ENCODE data around the gene CYP2W1. TPM values are rescaled to one million over a fixed set of nuclear protein-coding genes. Genes with fewer than 3 reads are reported as not detected.

CYP2W1 gene
- total RNA-seq, 1 experiment from 2014 or later: not detected

DNA sequence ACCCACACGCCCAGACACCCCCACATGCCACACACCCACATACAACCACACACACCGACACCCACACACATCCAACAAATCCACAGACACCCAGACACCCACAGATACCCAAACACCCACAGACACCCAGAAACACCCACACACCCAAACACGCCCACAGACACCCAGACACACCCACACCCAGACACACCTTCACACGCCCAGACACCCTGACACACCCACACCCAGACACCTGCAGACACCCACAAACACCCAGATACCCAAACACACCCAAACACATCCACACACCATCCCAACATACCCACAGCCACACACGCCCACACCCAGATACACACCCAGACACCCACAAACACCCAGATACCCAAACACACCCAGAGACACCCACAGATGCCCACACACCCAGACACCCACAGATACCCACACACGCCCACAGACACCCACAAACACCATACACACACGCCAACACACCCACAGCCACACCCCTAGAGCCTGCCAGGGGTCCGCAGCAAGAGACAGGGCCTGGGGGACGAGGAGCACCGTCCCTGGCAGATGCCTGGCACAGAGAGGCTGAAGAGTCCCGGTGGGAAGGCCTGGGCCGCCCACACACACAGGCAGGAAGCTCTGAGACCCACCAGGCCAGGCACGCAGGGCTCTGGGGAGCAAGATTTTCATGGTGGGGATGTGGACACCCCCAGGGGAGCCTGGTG lies 28.5 kb downstream of the CYP2W1 start:
- no peaks in the 10 kb centered on the region for H4K20me1 ChIP-seq (ENCODE audit: low read length)
- no peak overlapping the region for H2AFZ ChIP-seq (ENCODE audit: low read length)
- no peaks in the 10 kb centered on the region for H3F3A ChIP-seq (ENCODE audit: low read length, unreplicated experiment)
- no peak overlapping the region for H3K9ac ChIP-seq (ENCODE audit: low read length)
- no peaks in the 10 kb centered on the region for H3K9me2 ChIP-seq (replicated peaks; ENCODE audit: low read length)
- no peaks in the 10 kb centered on the region for H3K4me1 ChIP-seq (ENCODE audit: insufficient read depth, low read length)
- ChIA-PET POLR2A (ENCODE audit: unreplicated experiment) (no interaction called here), CTCF (no interaction called here)
- H3K4me3 ChIP-seq (ENCODE audit: low read length): no peak overlapping the region
- no peaks in the 10 kb centered on the region for H3K27me3 ChIP-seq (ENCODE audit: low read length)
- DNase-seq (no peak), ATAC-seq (no peak)
- H3K36me3 ChIP-seq (ENCODE audit: low read depth, low read length): no peaks in the 10 kb centered on the region
- no peak overlapping the region for H3K4me2 ChIP-seq (ENCODE audit: low read length)
- no peaks in the 10 kb centered on the region for H3K79me2 ChIP-seq (ENCODE audit: low read length)
- intact Hi-C loops (cut with micrococcal nuclease): no loop called here
- TF ChIP-seq EZH2phosphoT487 (IDR thresholded peaks at IDR 0.05; ENCODE audit: borderline replicate concordance, low read length) (no peak), EZH2 (IDR thresholded peaks at IDR 0.05; ENCODE audit: low read length, unreplicated experiment) (no peak), CTCF (conservative IDR thresholded peaks at IDR 0.05; ENCODE audit: low read depth, low read length) (no peak)
- H3K9me3 ChIP-seq (ENCODE audit: low read length): no peaks in the 10 kb centered on the region
- no TSS peak for BruUV-seq (replicated peaks)
- H3K27ac ChIP-seq (ENCODE audit: low read length): no peak overlapping the region

- no peaks in the 10 kb centered on the region for H3K36me3 ChIP-seq (ENCODE audit: low read depth, low read length)
- H2AFZ ChIP-seq (ENCODE audit: low read length): no peak overlapping the region
- TF ChIP-seq CTCF (conservative IDR thresholded peaks at IDR 0.05; ENCODE audit: low read depth, low read length): no peak
- no peak for TF ChIP-seq EZH2 (IDR thresholded peaks at IDR 0.05; ENCODE audit: low read length, unreplicated experiment)
- TF ChIP-seq EZH2phosphoT487 (IDR thresholded peaks at IDR 0.05; ENCODE audit: borderline replicate concordance, low read length): no peak
- CTCF ChIA-PET: no interaction called here
- no peaks in the 10 kb centered on the region for H3F3A ChIP-seq (ENCODE audit: low read length, unreplicated experiment)
- H3K9me3 ChIP-seq (ENCODE audit: low read length): no peaks in the 10 kb centered on the region
- no peak for ATAC-seq
- no peaks in the 10 kb centered on the region for H4K20me1 ChIP-seq (ENCODE audit: low read length)
- no peaks in the 10 kb centered on the region for H3K9me2 ChIP-seq (replicated peaks; ENCODE audit: low read length)
- no peak for DNase-seq
- intact Hi-C loops (cut with micrococcal nuclease): no loop called here
- no peak overlapping the region for H3K27ac ChIP-seq (ENCODE audit: low read length)
- BruUV-seq (replicated peaks): no TSS peak
- H3K79me2 ChIP-seq (ENCODE audit: low read length): no peaks in the 10 kb centered on the region
- POLR2A ChIA-PET (ENCODE audit: unreplicated experiment): no interaction called here
- H3K4me3 ChIP-seq (ENCODE audit: low read length): no peak overlapping the region
- H3K4me2 ChIP-seq (ENCODE audit: low read length): no peak overlapping the region
- no peak overlapping the region for H3K9ac ChIP-seq (ENCODE audit: low read length)
- H3K27me3 ChIP-seq (ENCODE audit: low read length): no peaks in the 10 kb centered on the region
- no peaks in the 10 kb centered on the region for H3K4me1 ChIP-seq (ENCODE audit: insufficient read depth, low read length)
Measured at GRCh38 chr7:1012004-1012715, 29.2 kb downstream of the CYP2W1 start.

DNA sequence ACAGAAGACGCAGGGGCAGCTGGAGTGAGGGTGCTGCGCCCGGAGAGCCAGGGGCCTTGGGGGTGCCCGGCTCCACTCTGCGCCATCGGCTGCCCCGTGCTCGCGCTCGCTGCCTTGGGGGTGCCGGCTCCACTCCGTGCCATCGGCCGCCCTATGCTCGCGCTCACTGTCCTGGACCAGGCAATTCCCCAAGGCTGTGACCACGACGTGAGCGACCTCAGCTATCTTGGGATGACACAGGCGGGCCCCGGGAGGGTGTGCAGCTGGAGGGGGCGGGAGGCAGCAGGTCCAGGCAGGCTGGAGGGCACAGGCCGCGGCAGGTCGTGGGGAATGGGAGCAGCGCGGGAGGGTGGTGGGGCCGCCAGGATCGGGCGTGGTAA lies 29.7 kb downstream of the CYP2W1 start:
- POLR2A ChIA-PET (ENCODE audit: unreplicated experiment): no interaction called here
- Histone ChIP-seq H3K4me3 (ENCODE audit: low read length) (no peak overlapping the region), H3K9ac (ENCODE audit: low read length) (no peak overlapping the region), H3F3A (ENCODE audit: low read length, unreplicated experiment) (no peaks in the 10 kb centered on the region), H3K9me2 (replicated peaks; ENCODE audit: low read length) (no peaks in the 10 kb centered on the region), H3K27me3 (ENCODE audit: low read length) (no peaks in the 10 kb centered on the region), H4K20me1 (ENCODE audit: low read length) (no peaks in the 10 kb centered on the region), H2AFZ (ENCODE audit: low read length) (no peak overlapping the region), H3K27ac (ENCODE audit: low read length) (no peak overlapping the region), H3K4me2 (ENCODE audit: low read length) (no peak overlapping the region), H3K4me1 (ENCODE audit: insufficient read depth, low read length) (no peaks in the 10 kb centered on the region), H3K9me3 (ENCODE audit: low read length) (no peaks in the 10 kb centered on the region), H3K79me2 (ENCODE audit: low read length) (no peaks in the 10 kb centered on the region), H3K36me3 (ENCODE audit: low read depth, low read length) (no peaks in the 10 kb centered on the region)
- TF ChIP-seq EZH2 (IDR thresholded peaks at IDR 0.05; ENCODE audit: low read length, unreplicated experiment) (no peak), EZH2phosphoT487 (IDR thresholded peaks at IDR 0.05; ENCODE audit: borderline replicate concordance, low read length) (no peak), CTCF (conservative IDR thresholded peaks at IDR 0.05; ENCODE audit: low read depth, low read length) (no peak)
- CTCF ChIA-PET: no interaction called here
- intact Hi-C loops (cut with micrococcal nuclease): no loop called here
- no TSS peak for BruUV-seq (replicated peaks)
- ATAC-seq (no peak), DNase-seq (no peak)

All from PC-3 (cell line).